ENCODE results near the gene UBA1. TPM values are rescaled to one million over a fixed set of nuclear protein-coding genes. Genes with fewer than 3 reads are reported as not detected.

The UBA1 gene
- polyA plus RNA-seq, 6 donors from 2014 or later, result 151 to 190 (median 174) TPM

DNA sequence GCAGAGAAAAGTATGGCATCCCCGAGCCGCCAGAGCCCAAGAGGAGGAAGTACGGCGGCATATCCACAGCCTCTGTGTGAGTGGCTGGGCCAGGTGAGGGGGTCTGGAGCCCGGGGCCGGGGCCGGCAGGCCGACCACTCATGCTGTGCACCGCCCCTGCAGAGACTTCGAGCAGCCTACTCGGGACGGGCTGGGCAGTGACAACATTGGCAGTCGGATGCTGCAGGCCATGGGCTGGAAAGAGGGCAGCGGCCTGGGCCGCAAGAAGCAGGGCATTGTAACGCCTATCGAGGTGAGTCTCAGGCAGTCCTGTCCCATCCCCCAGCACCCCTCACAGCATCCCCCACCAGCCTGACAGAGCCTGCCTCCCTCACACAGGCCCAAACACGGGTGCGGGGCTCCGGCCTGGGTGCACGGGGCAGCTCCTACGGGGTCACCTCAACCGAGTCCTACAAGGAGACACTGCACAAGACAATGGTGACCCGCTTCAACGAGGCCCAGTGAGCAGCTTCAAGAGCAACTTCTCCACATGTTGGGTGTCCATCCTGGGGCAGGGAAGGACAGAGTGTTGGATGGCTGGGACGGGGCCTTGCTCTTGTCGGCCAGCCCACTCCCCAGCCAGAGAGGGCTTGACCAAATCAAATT lies 7.4 kb upstream of the UBA1 start:
- H3K4me1 Mint-ChIP-seq, result peaks cover 9 to 20% (median 16%) of the 10 kb centered on the region in 3 donors
- ATAC-seq (ENCODE audit: low read depth in 2 of 2) (no peak), DNase-seq (no peak)
- no peak overlapping the region for H3K27ac Mint-ChIP-seq
- H3K27me3 Mint-ChIP-seq, result peaks cover 0 to 6% (median 0%) of the 10 kb centered on the region in 3 donors
- no peaks in the 10 kb centered on the region for H3K9me3 Mint-ChIP-seq
- no peaks in the 10 kb centered on the region for H3K36me3 Mint-ChIP-seq
- no peak overlapping the region for H3K4me3 Mint-ChIP-seq

DNA sequence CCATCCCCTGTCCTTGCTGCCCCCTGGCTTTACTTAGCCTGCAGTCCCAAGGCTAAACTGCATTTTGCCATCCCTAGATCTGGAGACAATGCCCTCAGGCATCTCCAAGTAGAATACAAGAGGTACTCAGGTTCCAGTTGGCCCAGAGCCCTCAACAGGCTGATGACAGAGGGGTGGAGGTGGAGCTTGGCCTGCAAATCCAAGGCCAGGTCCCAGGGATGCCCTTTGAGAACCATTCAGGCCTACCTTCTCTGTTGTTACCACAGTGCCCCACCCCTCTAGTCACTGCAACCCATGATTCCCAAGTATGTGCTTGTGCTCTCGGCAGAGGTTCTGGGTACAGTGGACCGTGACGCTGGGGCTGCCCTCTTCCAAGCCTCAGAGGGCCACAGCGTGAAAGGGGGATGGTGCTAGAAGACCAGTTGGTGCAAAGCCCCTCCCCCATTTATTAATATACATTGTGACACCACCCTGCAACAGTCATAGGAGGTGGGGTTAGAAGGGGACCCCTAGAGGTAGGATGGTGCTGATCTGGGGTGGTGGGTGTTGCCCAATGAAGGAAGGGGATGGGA lies 6.4 kb upstream of the UBA1 start:
- peak overlapping the region in 3 of 6 donors; percentile 24 to 68 (median 33) for H3K27ac Mint-ChIP-seq
- H3K36me3 Mint-ChIP-seq, result no peaks in the 10 kb centered on the region
- no peak for ATAC-seq (ENCODE audit: low read depth in 2 of 2)
- H3K9me3 Mint-ChIP-seq, result no peaks in the 10 kb centered on the region
- H3K4me3 Mint-ChIP-seq, result no peak overlapping the region
- H3K4me1 Mint-ChIP-seq, result peaks cover 9 to 25% (median 20%) of the 10 kb centered on the region in 3 donors
- DNase-seq, result no peak
- H3K27me3 Mint-ChIP-seq, result no peaks in the 10 kb centered on the region

DNA sequence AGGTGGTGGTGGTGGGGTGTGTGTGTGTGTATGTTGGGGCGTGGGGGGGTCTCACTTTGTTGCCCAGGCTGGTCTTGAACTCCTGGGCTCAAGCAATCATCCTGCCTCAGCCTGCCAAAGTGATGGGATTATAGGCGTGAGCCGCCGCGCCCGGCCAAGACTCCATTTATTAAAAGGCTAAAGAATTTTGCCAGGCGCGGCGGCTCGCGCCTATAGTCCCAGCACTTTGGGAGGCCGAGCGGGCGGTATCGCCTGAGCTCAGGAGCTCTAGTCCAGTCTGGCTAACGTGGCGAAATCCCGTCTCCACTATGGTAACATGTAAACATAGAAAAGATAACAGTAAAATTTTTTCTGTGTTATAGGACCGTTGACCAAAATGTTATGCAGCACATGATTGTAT lies 3.7 kb upstream of the UBA1 start:
- peak overlapping the region in 1 of 6 donors; percentile 36 for H3K27ac Mint-ChIP-seq
- H3K36me3 Mint-ChIP-seq, result no peaks in the 10 kb centered on the region
- no peaks in the 10 kb centered on the region for H3K9me3 Mint-ChIP-seq
- H3K4me1 Mint-ChIP-seq, result peaks cover 29 to 48% (median 30%) of the 10 kb centered on the region in 3 donors
- H3K27me3 Mint-ChIP-seq, result no peaks in the 10 kb centered on the region
- ATAC-seq (ENCODE audit: low read depth in 2 of 2) (no peak), DNase-seq (no peak)
- H3K4me3 Mint-ChIP-seq, result no peak overlapping the region

DNA sequence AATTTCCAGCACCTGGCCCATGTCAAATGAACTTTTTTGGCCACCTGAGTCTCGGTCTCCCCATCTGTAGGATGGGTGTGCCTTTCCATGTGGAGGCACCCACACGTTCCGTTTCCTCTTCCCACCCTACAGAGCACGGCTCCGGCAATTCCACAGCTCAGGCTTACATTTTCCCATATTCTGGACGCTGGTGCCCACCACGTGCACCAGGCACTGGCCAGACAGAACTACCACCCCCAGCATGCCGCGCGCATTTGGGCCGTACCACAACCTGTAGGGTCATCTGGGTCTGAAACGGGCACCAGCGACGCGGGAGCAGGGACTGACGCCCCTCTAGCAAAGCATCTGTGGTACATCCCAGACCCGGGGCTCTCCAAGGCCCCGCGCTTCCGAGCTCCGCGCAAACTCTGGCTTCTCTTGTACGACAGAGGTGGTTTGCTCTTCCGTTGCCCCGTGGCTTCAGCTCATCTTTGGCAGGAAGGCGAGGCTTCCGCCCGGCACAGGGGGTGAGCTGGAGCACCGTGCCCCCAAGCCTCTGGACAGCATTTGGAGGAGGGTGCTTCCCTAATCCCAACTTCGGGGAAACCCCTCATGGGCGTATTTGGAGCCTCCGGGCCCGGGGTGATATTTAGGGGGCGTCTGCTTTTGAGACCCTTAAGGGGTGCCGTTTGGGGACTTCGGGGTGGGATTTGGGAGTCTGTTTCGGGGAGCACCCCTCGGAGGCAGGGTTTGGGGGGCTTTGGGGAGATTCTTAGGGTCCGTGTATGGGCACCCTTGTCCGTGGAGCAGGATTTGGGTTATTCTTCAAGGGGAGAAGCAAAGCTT lies 3.0 kb upstream of the UBA1 start:
- peak; percentile 74 to 78 for ATAC-seq (ENCODE audit: low read depth in 2 of 2)

DNA sequence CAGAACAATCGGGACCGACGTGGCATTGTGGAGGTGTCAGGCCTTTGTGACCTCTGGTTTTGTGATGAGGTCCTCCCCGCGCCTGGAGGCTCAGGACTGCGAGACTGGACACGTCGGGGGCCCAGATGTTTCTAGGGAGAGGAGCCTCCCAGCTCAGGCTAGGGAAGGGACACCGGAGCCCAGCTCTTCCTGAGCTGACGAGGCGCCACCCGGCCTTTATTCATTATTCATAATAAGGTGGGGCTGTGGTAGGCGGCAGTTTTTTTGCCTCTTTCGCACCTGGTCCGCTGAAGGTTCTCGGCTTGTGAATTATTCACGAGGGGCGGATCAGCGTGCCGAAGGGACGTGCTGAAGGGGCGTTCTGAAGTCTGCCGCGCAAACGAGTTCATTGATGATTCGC lies 2.3 kb upstream of the UBA1 start:
- Mint-ChIP-seq H3K4me1 (peaks cover 43 to 62% (median 43%) of the 10 kb centered on the region in 3 donors), H3K27me3 (no peaks in the 10 kb centered on the region), H3K27ac (peak overlapping the region in 5 of 6 donors; percentile 90 to 98 (median 94)), H3K9me3 (no peaks in the 10 kb centered on the region), H3K4me3 (peak overlapping the region; percentile 94 to 98 (median 95)), H3K36me3 (no peaks in the 10 kb centered on the region)
- ATAC-seq (ENCODE audit: low read depth in 2 of 2) (no peak), DNase-seq (peak; percentile 35)

More for the DNA sequence above, 3.0 kb upstream of the UBA1 start:
- peak overlapping the region; percentile 94 to 98 (median 95) for H3K4me3 Mint-ChIP-seq
- DNase-seq, result peak; percentile 84
- H3K4me1 Mint-ChIP-seq, result peaks cover 36 to 55% (median 36%) of the 10 kb centered on the region in 3 donors
- H3K27ac Mint-ChIP-seq, result peak overlapping the region; percentile 90 to 98 (median 94)
- no peaks in the 10 kb centered on the region for H3K9me3 Mint-ChIP-seq
- no peaks in the 10 kb centered on the region for H3K36me3 Mint-ChIP-seq
- H3K27me3 Mint-ChIP-seq, result no peaks in the 10 kb centered on the region

DNA sequence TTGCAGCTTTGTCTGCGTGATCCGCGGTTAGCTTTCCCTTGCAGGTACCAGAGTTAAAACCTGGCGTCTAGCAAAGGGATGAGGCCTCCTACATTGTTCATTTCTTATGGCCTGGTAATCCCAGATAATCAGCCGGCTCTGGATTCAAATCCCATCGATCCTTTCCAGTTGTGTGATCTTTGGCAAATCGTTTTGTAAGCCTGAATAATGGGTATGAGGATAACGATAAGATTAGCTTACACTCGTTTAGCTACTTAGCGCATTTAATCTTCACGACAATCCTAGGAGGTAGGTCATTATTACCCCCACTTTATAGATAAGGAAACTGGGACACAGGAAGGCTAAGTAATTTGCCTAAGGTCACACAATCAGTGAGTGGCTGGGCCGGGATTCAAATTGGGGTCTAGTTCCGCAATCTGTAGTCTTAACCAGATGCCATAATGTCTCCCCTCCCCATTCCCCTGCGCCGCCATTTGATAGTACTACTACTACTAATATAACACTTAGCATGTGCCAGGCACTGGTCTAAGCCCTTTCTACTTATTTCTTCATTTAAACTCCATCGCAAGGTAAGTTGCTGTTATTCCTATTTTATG lies 1.7 kb upstream of the UBA1 start:
- Mint-ChIP-seq H3K27me3 (no peaks in the 10 kb centered on the region), H3K4me3 (peak overlapping the region; percentile 94 to 98 (median 95)), H3K9me3 (no peaks in the 10 kb centered on the region), H3K27ac (peak overlapping the region in 3 of 6 donors; percentile 93 to 95 (median 94)), H3K4me1 (peaks cover 48 to 68% (median 49%) of the 10 kb centered on the region in 3 donors), H3K36me3 (no peaks in the 10 kb centered on the region)
- no peak for DNase-seq
- no peak for ATAC-seq (ENCODE audit: low read depth in 2 of 2)

DNA sequence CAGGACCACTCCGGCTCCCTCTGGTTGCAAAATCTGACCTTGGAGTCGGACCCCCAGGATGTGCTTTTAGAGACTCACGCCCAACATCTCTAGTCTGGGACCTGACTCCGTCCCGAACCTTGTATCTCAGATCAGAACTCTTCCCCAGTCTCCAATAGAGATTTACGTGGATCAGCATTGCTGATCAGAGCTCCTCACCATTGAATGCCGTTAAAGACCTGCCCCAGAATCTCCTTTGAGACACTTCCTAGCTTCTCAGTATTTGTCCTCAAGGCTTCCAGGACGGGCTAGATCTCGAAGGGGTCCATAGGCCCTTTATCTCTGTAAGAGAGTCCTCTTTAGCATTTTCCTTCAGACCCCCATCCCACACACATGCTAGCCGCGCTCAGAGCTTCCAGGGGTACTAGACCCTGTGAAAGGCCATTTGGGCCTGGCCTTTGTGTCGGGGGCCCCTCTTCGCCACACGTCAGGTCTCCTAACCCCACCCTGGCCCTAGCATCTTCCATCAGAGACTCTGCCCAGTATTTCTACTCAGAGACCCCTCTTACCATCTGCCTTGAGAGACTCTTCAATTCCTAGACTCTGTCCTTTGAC lies 662 bp downstream of the UBA1 start:
- no peaks in the 10 kb centered on the region for H3K9me3 Mint-ChIP-seq
- H3K36me3 Mint-ChIP-seq, result peaks cover 0 to 10% of the 10 kb centered on the region in 2 donors
- no peak for ATAC-seq (ENCODE audit: low read depth in 2 of 2)
- H3K27me3 Mint-ChIP-seq, result no peaks in the 10 kb centered on the region
- H3K4me3 Mint-ChIP-seq, result peak overlapping the region; percentile 90 to 100 (median 98)
- peaks cover 50 to 75% (median 59%) of the 10 kb centered on the region in 3 donors for H3K4me1 Mint-ChIP-seq
- DNase-seq, result no peak
- H3K27ac Mint-ChIP-seq, result peak overlapping the region; percentile 99 to 100 (median 100)

DNA sequence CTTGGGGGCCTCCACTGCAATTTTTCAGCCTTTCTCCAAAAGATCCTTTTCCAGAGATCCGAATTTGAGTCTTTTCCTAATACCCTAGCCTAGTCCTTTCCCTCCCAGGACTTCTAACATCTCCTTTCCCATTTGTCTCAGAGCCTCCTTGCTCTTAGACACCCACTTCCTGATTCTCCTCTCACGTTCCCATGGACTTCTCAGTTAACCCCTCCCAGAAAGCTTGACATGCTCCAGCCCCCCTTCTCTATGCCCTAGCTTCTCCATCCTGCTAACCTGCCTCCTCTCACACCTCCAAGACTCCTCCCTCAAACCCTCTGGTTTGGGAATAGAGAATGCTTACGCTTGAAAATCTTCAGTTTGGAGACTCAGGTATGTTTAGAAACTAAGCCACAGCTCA lies 2.5 kb downstream of the UBA1 start:
- Mint-ChIP-seq H3K27ac (peak overlapping the region in 5 of 6 donors; percentile 23 to 99 (median 92)), H3K27me3 (no peaks in the 10 kb centered on the region), H3K4me1 (peaks cover 42 to 64% (median 54%) of the 10 kb centered on the region in 3 donors), H3K4me3 (peak overlapping the region; percentile 90 to 100 (median 98)), H3K9me3 (no peaks in the 10 kb centered on the region), H3K36me3 (peaks cover 0 to 25% of the 10 kb centered on the region in 2 donors)
- ATAC-seq (ENCODE audit: low read depth in 2 of 2) (no peak), DNase-seq (no peak)

DNA sequence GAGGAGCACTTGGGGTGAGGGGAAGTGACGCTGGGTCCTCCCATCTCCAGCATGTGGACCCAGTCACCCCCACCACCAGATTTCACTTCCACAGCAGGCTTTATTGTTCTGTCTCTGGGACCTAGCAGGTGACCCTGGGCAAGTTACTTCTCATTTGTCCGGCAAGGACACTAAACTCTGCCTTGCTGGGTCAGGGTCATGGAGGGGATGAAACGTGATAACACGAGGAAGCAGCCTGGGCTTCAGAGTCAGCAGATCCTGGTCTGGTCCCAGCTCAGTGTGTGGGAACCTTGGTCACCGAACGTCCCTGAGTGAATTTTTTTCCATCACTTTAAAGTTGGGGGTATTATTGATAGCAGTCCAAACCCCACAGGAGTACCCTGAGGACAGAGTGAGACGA lies 3.9 kb downstream of the UBA1 start:
- ATAC-seq (ENCODE audit: low read depth in 2 of 2), result no peak
- no peak for DNase-seq
- Mint-ChIP-seq H3K9me3 (no peaks in the 10 kb centered on the region), H3K27me3 (no peaks in the 10 kb centered on the region), H3K27ac (peak overlapping the region in 3 of 6 donors; percentile 77 to 99 (median 89)), H3K4me3 (peak overlapping the region in 1 of 8 donors; percentile 29), H3K4me1 (peaks cover 41 to 60% (median 59%) of the 10 kb centered on the region in 3 donors), H3K36me3 (peaks cover 7 to 39% of the 10 kb centered on the region in 2 donors)

DNA sequence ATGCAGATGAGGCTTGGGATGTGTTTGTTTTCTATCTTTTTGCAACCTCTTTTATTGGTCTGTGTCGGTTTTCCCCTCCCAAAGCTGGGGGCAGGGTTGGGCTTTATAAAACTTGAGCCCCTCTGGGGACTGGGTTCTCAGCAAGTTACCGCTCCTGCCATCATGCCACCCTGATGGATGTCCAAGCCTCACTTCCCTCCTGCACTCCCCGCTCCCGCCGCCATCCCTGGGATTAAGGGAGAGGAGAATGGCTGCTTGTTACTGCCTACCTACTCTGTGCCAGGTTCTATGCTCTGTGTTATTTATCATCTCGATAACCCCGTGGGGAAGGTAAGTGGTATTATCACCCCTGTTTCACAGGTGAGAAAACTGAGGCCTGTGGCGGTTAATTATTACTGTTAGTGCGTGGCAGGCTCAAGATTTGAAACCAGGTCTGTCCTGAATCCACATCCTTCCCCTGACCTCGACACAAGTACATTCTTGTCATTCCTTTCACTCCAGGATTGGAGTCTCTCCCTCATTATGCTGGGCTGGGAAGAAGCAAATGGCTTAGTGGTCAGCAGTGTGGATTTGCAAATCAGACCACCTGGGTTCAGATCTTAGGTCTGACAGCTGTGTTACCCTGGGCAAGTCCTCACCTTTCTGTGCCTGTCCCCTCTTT lies 4.5 kb downstream of the UBA1 start:
- DNase-seq (no peak), ATAC-seq (ENCODE audit: low read depth in 2 of 2) (no peak)
- Mint-ChIP-seq H3K27me3 (no peaks in the 10 kb centered on the region), H3K9me3 (no peaks in the 10 kb centered on the region), H3K27ac (peak overlapping the region in 2 of 6 donors; percentile 74 to 99), H3K36me3 (peaks cover 7 to 45% of the 10 kb centered on the region in 2 donors), H3K4me3 (peak overlapping the region in 1 of 8 donors; percentile 27), H3K4me1 (peaks cover 37 to 55% (median 52%) of the 10 kb centered on the region in 3 donors)

DNA sequence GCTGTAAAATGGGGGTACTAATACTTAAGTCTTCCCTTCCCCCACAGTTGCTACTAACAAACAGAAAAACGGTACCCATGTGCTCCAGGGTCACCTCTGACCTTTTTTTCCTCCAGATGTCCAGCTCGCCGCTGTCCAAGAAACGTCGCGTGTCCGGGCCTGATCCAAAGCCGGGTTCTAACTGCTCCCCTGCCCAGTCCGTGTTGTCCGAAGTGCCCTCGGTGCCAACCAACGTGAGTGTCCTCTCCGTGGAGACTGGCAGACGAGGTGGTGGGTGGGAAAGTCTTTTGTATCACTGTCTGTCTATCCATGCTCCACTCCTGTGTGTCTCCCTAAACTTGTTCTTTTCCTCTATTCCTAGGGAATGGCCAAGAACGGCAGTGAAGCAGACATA lies 5.1 kb downstream of the UBA1 start:
- peak overlapping the region in 1 of 8 donors; percentile 36 for H3K4me3 Mint-ChIP-seq

DNA sequence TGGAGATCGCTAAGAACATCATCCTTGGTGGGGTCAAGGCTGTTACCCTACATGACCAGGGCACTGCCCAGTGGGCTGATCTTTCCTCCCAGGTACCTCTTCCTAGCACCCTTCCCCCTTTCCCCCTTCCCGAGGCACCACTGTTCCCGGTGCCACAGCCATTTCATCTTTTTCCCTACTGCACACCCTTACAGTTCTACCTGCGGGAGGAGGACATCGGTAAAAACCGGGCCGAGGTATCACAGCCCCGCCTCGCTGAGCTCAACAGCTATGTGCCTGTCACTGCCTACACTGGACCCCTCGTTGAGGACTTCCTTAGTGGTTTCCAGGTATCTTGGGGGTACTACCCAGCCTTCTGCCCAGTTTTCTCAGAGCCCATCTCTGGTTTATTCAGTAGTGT lies 5.7 kb downstream of the UBA1 start:
- H3K4me1 Mint-ChIP-seq, result peaks cover 34 to 45% (median 45%) of the 10 kb centered on the region in 3 donors
- DNase-seq (no peak), ATAC-seq (ENCODE audit: low read depth in 2 of 2) (no peak)
- no peaks in the 10 kb centered on the region for H3K9me3 Mint-ChIP-seq
- H3K27ac Mint-ChIP-seq, result peak overlapping the region in 1 of 6 donors; percentile 67
- peaks cover 7 to 57% of the 10 kb centered on the region in 2 donors for H3K36me3 Mint-ChIP-seq
- no peaks in the 10 kb centered on the region for H3K27me3 Mint-ChIP-seq
- no peak overlapping the region for H3K4me3 Mint-ChIP-seq

More for the DNA sequence above, 5.1 kb downstream of the UBA1 start:
- Mint-ChIP-seq H3K27ac (peak overlapping the region in 3 of 6 donors; percentile 51 to 67 (median 60)), H3K27me3 (no peaks in the 10 kb centered on the region), H3K9me3 (no peaks in the 10 kb centered on the region), H3K4me1 (peaks cover 36 to 49% (median 47%) of the 10 kb centered on the region in 3 donors), H3K36me3 (peaks cover 7 to 51% of the 10 kb centered on the region in 2 donors)
- DNase-seq (no peak), ATAC-seq (ENCODE audit: low read depth in 2 of 2) (no peak)
